ENCODE results near the gene DCLK1. TPM values are rescaled to one million over a fixed set of nuclear protein-coding genes. Genes with fewer than 3 reads are reported as not detected.
"Not testable (repeated sequence)": the region's sequence is repeated elsewhere in the genome, so short reads cannot be mapped to it uniquely, and the experiment has no call there.

Gene DCLK1
- total RNA-seq, 1 donor from 2014 or later = 1.5 TPM

DNA sequence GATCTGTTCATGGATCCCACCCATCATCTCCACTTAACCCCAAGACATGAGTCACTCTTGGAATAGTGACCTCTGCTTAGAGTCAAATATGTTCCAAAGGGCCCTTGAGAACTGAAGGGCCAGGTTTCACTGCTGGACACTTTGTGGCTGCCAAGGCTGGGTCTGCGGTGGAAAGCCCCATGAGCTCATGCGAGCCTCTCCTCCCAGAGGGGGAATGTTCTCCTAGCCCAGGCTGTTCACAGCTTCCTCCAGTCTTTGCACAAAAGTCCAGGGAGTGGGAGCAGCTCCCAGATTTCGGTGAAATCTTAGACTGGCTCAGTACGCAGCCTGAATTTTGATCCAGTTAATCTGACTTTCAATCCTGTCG, 732 bp upstream of the DCLK1 start:
- no peak for DNase-seq (ENCODE audit: low read depth, low spot score)

DNA sequence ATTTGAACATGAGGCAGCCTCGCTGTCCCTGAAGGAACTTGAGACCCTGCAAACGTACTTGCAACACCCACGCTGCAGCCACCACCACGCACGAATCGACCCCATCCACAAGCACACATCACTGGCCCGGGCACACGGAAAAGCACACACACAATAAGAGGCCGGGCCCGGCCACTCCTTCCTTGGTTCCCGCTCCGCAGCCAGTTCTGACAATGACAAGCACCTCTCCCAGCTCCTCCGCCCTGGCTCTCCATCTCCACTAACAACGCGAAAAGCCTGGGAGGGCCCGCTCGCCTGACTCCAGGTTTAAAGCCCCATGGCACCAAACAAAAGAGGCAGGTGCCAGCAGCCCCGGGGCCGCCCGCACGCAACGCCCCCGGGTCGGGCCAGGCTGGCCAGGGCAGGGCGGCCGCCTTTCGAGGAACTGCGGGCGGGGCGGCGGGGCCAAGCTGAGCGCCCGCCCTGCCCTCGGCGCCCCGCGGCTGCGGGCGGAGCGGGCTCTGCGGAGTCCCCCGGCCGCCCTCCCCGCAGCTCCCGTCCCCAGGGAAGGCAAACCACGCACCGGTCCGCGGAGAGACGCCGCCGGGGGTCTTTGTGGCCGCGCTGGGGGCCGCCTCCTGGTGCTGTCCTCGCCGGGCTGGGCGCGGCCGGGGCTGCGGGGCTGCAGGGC, 495 bp downstream of the DCLK1 start:
- DNase-seq (ENCODE audit: low read depth, low spot score) = no peak

DNA sequence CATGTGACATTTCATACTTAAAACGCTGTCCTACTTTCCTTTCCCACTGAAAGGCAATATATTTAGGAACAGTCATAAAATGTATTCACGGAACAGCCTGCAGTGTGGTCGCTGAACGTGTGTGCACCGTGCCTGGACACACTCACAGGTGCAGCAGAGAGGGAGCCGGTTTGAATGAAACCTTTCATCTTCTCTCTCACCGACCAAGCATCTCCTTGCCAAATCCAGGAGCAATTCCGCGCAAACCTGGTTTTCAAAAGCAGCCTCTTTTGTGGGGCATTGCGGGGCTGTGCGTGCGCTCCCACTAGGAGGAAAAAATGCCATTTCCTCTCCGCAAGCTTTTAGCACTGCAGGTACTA, 1.0 kb downstream of the DCLK1 start:
- no peak for DNase-seq (ENCODE audit: low read depth, low spot score)

DNA sequence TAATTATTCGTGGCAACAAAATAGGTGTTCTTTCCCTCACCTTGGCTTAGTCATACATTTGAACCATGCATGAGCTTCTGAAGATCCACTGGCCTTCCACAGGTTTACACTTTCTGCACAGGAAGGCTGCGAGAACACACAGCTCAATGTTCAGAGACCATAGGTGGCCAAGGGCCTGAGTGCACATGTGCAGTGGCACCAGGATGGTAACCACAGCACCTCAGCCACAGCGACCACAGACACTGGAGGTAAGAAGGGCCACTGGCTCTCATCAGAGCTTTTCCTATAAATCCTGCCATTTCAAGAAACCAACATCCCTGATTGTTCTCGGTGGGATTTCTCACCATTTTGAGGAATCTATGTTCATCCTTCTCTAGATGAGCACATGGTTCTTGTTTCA, 1.6 kb downstream of the DCLK1 start:
- no peak for DNase-seq (ENCODE audit: low read depth, low spot score)

DNA sequence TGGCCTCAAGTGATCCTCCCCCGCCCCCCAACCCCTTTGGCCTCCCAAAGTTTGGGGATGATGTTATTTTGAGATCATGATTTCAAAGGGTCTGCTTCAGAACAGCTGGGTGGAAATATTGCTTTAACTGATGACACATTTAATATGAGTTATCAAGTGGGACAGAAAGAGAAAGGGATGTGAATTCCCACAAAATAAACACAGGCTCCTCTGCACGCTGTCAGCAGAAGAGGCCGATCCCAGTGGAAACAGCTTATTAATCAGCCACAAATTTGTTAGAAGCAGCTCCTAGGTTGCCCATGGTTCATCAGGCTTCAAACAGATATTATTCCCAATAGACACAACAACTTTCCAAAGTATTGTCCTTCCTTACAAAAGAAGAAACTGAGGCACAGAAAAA, 4.7 kb downstream of the DCLK1 start:
- no peak for DNase-seq (ENCODE audit: low read depth, low spot score)

DNA sequence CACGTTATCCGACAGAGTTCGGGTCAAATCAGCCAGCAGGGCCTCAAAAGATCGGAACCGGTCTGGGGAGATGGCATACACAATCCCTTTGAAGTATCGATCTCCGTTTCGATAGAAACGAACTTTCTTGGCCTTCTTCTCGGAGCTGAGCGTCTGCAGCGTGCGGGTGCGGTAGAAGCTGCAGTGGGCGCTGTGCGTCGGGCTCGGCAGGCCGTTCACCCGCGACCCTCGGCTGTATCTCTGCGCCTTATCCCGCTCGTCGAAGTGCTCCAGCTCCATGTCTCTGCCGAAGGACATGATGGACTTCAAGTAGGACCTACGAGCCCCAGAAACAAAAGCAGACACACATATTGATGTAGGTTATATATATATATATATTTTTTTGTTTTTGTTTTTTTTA, 5.3 kb downstream of the DCLK1 start:
- no peak for DNase-seq (ENCODE audit: low read depth, low spot score)

DNA sequence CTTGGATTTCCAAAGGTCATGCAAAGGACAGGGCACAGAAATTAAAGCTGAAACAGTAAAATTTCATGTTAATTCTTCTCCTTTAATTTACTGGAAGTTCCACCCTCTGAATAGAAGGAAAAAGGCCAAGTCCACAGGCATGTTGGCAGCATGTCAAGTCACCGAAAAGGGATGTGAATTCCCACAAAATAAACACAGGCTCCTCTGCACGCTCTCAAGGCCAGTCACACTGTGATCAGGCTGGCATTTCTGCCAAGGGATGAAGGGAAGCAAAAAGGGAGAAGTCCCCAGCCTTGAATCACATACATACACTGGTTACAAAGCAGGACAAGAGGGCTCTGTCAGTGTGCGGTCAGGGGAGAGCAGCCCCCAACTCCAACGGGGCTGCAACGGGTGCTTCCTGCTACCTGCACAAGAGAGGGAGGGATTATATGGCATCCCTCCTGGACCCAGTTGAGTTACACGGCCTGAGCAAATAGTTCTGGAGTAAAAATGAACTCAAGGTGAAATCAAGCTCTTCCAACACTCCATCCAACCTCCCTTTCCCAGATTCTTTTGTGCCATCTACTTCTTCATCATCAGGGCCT, 6.9 kb downstream of the DCLK1 start:
- peak; percentile 26 for DNase-seq (ENCODE audit: low read depth, low spot score)

DNA sequence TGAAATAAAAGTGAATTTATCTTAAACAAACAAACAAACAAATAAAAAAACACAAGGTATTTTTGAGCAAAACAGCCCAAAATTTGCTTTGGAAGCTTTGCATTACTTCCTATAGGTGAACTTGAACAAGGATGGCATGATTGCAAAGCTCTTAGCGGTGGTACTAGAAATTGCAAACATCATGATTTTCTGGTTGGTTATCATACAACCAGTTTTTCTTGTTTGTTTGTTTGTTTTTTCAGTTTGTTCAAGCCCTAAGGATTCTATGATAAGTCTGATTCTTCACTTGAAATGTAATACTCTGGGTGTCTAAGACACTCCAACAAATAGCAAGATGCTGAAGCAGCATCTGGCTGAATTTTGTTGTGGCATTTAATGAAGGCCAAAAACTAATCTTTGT, 15.9 kb downstream of the DCLK1 start:
- DNase-seq (ENCODE audit: low read depth, low spot score) = no peak

DNA sequence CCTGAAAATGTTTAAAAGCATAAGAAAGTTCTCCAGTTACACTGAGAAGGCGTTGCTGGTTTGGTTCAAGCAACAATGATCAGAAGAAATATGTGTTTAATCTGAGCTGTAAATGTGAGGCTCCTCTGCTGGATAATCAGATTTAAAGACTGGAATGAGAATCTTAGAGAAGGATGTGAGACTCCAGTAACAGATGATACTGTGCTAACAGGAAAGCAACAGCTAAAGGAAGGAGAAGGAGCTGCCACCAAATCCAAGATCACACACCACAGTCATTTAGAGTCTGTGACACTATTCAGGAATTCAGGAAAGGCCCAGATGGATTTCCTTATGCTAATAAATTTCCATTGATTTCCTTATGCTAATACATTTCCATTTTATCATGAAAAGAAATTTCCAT, 16.9 kb downstream of the DCLK1 start:
- no peak for DNase-seq (ENCODE audit: low read depth, low spot score)

DNA sequence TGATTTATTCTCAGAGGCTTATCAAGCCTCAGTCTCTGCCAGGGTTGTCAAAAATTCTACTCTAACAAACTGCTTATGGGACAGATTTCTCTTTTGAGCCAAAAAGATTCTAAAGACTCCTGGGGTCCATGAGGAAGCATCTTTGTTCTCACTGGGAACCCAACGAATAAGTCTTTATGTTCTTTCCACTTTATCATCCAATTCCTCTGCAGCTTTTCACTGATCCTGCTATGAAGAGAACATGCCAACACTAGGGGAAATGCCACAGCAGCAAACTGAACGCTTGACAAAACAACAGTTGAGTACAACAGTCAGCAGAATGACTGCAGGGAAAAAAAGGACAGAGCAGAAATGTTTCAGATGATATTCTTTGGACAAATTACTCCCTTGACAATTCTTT, 22.2 kb downstream of the DCLK1 start:
- no peak for DNase-seq (ENCODE audit: low read depth, low spot score)

DNA sequence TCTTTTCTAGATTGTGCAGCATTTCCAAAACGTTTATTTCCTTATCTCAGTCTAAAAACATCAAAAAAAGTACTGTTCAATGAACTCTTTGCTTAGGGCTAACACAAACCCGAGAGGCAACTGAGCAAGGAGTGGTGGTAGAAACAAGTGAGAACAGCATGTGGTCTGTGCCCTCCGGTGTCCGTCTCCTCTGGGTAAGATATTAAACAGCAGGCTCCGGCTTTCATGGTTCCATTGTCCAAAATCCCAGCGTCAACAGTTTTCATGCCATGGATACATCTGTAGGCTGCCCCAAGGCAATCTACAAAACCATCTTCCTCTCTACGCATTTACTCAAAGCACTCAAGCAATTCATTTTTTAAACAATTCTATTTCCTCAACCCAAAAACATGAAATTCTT, 22.8 kb downstream of the DCLK1 start:
- no peak for DNase-seq (ENCODE audit: low read depth, low spot score)

DNA sequence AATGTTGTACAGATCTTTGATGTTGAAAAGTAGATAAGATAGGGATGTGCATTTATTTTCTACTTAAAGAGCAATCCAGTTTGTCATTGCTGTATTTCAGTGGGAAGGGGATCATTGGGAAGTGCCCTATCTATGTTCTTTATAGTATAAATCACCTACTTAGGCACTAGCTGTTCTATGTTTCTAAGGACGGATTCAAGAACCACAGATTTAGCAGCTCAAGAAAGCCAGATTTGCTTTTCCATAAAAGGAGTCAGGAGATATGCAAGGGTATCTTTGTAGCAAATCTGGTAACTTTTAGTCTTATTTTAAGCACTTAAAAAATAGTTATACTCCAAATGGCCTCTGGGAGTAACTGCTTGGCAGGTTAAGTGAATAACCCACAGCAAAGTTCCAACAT, 23.7 kb downstream of the DCLK1 start:
- no peak for DNase-seq (ENCODE audit: low read depth, low spot score)

DNA sequence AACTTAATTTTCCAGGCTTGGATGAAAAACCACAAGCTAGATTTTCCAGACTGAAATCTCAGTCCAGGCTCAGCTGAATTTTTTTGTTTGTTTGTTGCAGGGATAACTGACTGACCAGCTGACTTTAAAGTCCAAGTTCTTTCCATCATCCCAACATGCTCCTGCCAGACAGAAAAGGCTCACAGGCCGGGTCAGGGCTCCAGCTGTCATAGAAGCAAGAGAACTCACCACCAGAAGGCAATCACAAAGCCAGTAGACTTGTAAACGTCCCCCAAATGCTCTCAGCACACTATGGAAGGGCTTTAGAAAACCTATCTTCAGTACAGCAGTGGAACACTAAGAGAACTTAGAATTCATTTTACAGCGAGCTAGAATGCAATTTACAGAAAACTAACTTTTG, 25.5 kb downstream of the DCLK1 start:
- DNase-seq (ENCODE audit: low read depth, low spot score) = no peak

DNA sequence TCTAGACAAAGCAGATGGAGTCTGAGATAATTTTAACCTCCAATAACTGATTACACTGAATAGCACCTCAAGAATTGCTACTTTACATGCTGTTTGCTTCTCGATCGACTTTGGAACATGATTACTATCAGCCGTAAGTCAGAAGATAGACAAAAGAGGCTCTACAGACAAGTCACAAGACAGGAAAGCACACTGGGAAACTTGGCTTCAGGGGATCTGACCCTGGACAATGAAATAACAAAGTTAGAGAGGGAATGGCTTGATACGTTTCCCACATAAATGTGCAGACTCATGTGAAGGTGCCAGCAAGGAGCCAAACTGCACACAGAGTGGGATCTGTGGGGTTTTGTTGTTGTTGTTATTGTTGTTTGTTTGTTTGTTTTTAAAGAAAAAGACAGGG, 28.5 kb downstream of the DCLK1 start:
- DNase-seq (ENCODE audit: low read depth, low spot score) = no peak

DNA sequence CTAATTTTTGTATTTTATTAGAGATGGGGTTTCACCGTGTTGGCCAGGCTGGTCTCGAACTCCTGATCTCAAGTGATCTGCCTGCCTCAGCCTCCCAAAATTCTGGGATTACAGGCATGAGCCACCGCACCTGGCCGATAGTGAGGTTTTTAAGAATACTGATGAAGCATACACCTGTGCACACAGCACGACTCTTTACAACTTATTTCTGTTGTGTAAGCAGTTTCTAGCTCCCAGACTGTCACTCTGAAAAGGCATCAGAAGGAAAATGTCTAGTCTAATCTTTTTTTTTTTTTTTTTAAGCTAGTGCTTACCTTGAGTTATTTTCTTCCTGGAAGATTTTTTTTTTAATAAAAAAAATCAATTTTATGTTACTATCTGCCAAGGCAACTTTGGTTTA, 29.3 kb downstream of the DCLK1 start:
- not testable (repeated sequence) for DNase-seq (ENCODE audit: low read depth, low spot score)

DNA sequence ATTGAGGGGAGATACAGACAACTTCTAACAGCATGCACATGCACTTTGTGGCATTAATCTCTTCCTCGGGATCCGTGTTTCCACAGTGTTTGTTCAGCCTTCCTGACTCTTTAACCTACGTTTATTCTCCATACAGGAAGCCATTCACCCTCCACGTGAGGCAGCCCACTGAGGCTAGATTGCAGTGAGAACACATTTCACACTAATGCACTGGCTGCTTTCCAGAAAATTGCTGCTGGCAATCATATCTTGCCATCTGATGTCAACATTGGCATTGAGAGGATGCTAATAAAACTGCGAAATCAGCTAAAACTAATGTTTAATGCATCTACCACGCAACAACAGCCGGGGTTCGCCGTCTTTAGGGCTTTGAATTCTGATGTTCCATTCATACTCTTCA, 30.0 kb downstream of the DCLK1 start:
- no peak for DNase-seq (ENCODE audit: low read depth, low spot score)

DNA sequence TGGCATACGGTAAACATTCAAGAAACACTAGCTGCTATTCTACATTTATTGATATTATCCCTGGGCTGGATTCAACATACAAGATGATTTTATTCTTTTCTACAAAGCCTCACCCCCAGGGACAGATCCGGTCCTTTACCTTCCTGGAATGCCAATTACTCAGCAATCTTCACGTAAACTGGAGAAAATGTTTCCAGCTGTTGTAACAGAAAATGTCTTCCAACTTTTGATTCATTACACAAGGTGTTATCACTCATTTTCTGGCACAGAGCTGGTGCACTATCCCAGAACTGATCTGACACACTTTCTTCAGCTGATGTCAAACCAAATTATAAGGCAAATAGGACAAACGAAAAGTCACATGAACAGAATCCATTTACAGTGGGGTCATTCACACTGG, 33.1 kb downstream of the DCLK1 start:
- DNase-seq (ENCODE audit: low read depth, low spot score) = no peak

DNA sequence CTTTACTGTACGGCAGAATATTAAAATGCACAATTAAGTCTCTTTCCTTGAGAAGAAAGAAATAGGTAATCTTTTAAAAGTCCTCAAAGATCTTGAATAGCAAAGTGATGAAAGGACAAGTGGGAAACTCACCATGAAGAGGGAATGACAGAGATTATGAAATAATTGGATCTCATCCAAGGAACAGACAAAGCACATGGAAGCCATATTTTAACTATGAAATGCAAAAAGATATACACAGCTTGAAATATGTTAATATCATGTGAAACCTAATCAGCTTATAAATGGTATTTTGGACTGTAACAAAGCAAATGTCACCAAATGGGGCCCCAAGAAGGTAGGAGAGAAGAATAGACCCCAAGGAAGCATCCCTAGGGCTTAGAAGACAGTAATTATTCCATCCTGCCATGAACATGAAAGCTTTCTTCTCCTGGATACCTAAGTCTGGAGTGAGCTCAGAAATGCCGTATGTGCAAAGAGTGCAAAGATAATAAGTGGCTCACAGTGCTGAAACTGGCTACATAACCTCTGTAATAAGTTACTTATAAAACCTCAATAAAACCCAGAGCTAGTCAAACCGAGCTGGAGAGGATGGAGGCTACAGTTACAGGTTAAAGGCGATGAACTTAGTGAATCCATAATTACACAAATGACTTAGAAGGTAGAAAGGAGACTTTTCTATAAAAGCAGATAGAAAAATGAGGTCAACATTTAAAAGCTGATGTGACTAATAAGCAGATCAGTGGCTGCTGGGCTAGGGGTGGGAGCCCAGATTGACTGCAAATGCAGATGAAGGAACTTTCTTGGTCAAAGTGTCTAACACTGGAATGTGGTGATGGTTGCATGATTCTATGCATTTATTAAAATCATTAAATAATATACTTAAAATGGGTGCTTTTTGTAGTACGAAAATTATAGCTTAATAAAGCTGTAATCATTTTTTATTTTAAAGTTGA, 34.4 kb downstream of the DCLK1 start:
- no peak for DNase-seq (ENCODE audit: low read depth, low spot score)

DNA sequence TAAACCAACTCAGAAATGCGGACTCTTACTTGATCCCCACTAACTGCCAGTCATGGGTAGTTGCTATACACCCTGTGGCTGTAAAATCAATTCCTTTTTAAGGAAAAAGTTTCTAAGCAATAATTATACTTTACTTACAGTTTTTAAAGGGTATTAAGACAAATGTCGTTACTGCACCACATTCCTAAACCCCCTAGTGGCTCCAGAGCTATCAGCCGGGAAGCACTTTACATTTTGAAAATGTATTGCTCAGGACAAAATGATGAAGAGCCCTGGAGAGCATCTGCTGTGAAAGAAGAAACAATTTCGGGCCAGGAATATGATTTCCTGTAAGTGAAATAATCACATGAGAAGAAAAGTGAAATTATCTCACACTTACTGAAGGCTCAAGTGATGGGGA, 36.7 kb downstream of the DCLK1 start:
- no peak for DNase-seq (ENCODE audit: low read depth, low spot score)

DNA sequence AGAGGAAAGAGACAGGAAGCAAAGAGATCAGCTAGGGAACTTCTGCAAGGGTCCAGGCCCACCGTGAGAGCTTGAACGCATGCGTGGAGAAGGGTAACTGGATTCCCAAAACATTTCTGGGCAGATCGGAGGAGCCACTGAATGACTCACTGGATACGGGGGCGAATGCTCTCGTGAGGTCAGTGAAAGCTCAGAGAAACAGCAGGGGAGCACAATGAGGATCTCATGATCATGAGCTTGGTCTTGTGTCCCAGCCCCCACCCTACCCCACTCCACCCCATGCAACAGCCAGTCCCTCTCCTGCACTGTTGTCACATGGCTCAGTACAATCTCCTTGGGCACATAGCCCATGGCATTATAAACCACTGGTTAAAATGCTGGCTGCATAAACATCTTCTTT, 40.6 kb downstream of the DCLK1 start:
- no peak for DNase-seq (ENCODE audit: low read depth, low spot score)

DNA sequence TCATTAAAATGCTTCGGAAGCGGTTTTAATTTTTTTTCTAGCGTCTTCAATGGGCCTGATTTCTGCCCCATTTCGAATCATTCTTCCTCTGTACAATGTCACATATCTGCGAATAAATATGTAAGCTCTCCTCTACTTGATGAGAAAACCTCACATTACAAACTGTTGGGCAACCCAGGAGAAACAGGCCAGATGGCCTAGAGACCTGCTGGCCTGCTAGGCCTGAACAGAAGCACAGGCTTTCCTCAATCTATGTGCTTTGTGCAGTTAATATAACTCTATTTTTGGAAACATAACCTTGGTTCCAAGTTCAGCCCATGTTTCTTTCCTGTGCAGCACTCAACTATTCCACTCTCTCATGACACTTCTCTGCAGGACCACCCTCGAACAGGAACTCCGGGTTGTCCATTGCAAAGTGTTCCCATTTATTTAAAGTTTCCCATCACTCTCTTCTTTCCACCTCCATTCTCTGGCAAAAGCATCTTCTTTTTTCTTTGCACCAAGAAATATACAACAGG, 42.0 kb downstream of the DCLK1 start:
- no peak for DNase-seq (ENCODE audit: low read depth, low spot score)

DNA sequence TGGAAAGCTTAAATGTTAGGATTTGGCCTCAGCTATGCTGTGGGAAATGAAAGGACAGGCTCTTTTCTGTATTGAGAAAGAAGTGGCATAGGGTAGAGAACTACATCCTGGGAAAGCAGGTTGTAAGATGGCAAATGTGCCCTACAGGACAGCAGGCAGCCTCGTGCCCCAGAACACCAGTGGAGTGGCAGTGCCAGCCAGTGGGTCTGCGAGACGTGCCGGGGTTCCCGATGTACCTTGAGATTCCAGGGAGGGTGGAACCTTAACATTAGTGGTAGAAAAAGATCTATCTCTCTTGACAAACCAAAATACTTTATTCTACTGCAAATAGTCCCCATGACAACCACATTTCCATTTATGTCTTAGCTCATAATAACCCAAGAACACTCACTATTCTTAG, 42.7 kb downstream of the DCLK1 start:
- no peak for DNase-seq (ENCODE audit: low read depth, low spot score)

DNA sequence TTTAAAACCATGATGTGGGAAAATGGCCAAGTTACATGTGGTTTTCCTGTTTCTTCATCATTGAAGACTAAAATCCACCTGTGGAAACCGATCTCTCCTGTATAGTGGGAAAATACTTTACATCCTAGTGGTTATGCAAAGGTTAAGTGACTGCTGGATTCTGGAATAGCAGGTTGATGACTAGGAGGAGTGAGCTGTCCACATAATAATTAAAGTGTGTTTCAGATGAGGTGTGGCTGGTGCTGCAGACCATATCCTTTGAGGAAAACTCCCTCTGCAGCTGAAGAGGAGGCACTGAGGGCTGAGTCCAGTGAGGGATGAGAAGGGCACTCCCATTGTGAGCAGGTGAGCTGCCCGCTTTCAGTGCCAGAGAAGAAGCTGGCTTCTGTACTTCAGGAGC, 43.2 kb downstream of the DCLK1 start:
- DNase-seq (ENCODE audit: low read depth, low spot score) = no peak

Data from pulmonary artery endothelial cell (primary cell).